HepG2 (cell line): ENCODE results near the gene FAM229A. TPM values are rescaled to one million over a fixed set of nuclear protein-coding genes. Genes with fewer than 3 reads are reported as not detected.

Experiments
- BCL6 ChIP-seq: IDR thresholded peaks from 2 replicates; pipeline ENCODE4 v1.6.1; 2016; ENCODE audit warnings: missing genetic modification reagents, missing compliant biosample characterization
- CENPX ChIP-seq: sonication (generic); formaldehyde crosslinking; IDR thresholded peaks from 2 replicates; pipeline ENCODE4 v1.9.0; 2021; ENCODE audit warnings: mild to moderate bottlenecking, missing genetic modification reagents, moderate library complexity
- EP300 ChIP-seq, 3 experiments: sonication (generic) in 1 of 3; formaldehyde crosslinking in 1 of 3; IDR thresholded peaks; 2 replicates each; pipeline versions ENCODE4 v1.5.1 to v1.6.1; 2011 to 2020; ENCODE audit warnings: low read depth in 2 of 3, low read length in 2 of 3, borderline replicate concordance in 1 of 3, improper control_type of control experiment in 1 of 3, mild to moderate bottlenecking in 1 of 3, missing genetic modification reagents in 1 of 3, moderate library complexity in 1 of 3
- FOXJ3 ChIP-seq: sonication (generic); formaldehyde crosslinking; IDR thresholded peaks from 2 replicates; pipeline ENCODE4 v1.4.0; 2020; ENCODE audit warnings: missing genetic modification reagents, mild to moderate bottlenecking, borderline replicate concordance
- FOXK1 ChIP-seq: sonication (generic); formaldehyde crosslinking; IDR thresholded peaks from 2 replicates; pipeline ENCODE4 v1.4.0; 2020; ENCODE audit warnings: low read depth, missing genetic modification reagents, borderline replicate concordance
- GPN1 ChIP-seq: sonication (generic); formaldehyde crosslinking; IDR thresholded peaks from 2 replicates; pipeline ENCODE4 v1.5.1; 2020; ENCODE audit warnings: missing genetic modification reagents, borderline replicate concordance
- HMG20B ChIP-seq: conservative IDR thresholded peaks from 2 replicates; pipeline ENCODE4 v1.6.1; 2016; ENCODE audit warnings: missing genetic modification reagents, missing compliant biosample characterization
- HNRNPH1 ChIP-seq: fragments of 200-400 bp; formaldehyde crosslinking; optimal IDR thresholded peaks from 2 replicates; pipeline ENCODE3; 2017; ENCODE audit warnings: mild to moderate bottlenecking, low read depth, low read length
- RORA ChIP-seq: sonication (generic); formaldehyde crosslinking; IDR thresholded peaks from 2 replicates; pipeline ENCODE4 v1.5.0; 2020; ENCODE audit warnings: mild to moderate bottlenecking, missing genetic modification reagents, moderate library complexity
- SNAI1 ChIP-seq: sonication (generic); formaldehyde crosslinking; IDR thresholded peaks from 2 replicates; pipeline ENCODE4 v1.5.0; 2020; ENCODE audit warnings: mild to moderate bottlenecking, missing genetic modification reagents, borderline replicate concordance
- SOX6 ChIP-seq, 2 experiments: fragments of 450-650 bp in 1 of 2; sonication (generic) in 1 of 2; formaldehyde crosslinking in 1 of 2; IDR thresholded peaks; 2 replicates each; pipeline versions ENCODE4 v1.4.0 to v1.6.1; 2017 to 2020; ENCODE audit warnings: antibody characterized with exemption in 1 of 2, mild to moderate bottlenecking in 1 of 2, missing genetic modification reagents in 1 of 2
- SRSF4 ChIP-seq: fragments of 200-400 bp; formaldehyde crosslinking; IDR thresholded peaks from one replicate; pipeline ENCODE4 v1.6.1; 2018; ENCODE audit warnings: mild to moderate bottlenecking, low read depth, low read length, moderate library complexity; ENCODE audit not compliant: poor library complexity, severe bottlenecking
- ZFY ChIP-seq: sonication (generic); formaldehyde crosslinking; IDR thresholded peaks from 2 replicates; pipeline ENCODE4 v1.4.0; 2020; ENCODE audit warnings: missing genetic modification reagents
- ZNF232 ChIP-seq: sonication (generic); formaldehyde crosslinking; IDR thresholded peaks from 2 replicates; pipeline ENCODE4 v1.4.0; 2020; ENCODE audit warnings: missing genetic modification reagents, borderline replicate concordance
- ZNF33A ChIP-seq: sonication (generic); formaldehyde crosslinking; IDR thresholded peaks from 2 replicates; pipeline ENCODE4 v1.5.1; 2020; ENCODE audit warnings: missing genetic modification reagents, mild to moderate bottlenecking, moderate library complexity, borderline replicate concordance
- ZNF562 ChIP-seq: sonication (generic); formaldehyde crosslinking; IDR thresholded peaks from 2 replicates; pipeline ENCODE4 v1.8.0; 2022; ENCODE audit warnings: missing genetic modification reagents, borderline replicate concordance
- ZNF878 ChIP-seq: sonication (generic); formaldehyde crosslinking; IDR thresholded peaks from 2 replicates; pipeline ENCODE4 v1.8.1; 2023; ENCODE audit warnings: mild to moderate bottlenecking, missing genetic modification reagents, moderate library complexity
- ZNF879 ChIP-seq: sonication (generic); formaldehyde crosslinking; IDR thresholded peaks from 2 replicates; pipeline ENCODE4 v1.8.1; 2023; ENCODE audit warnings: missing genetic modification reagents
- polyA plus RNA-seq, 8 experiments: library from polyadenylated mRNA; depleted of rRNA in 3 of 8; stranded (reverse) in 7 of 8; unstranded in 1 of 8; fragments of >200 nt; fragmentation: Illumina TruSeq in 4 of 8; extraction: Trizol in 4 of 8; gene quantifications; 2 replicates each; pipeline versions ENCODE4 v1.2.1 to v1.2.3, GENCODE V29; 2011 to 2016; ENCODE audit warnings: low read depth in 4 of 8, missing spikeins in 1 of 8, mixed read lengths in 1 of 8; ENCODE audit not compliant: insufficient read depth in 1 of 8
- total RNA-seq, 5 experiments: library from RNA; depleted of rRNA; stranded (reverse); fragments of >200 nt; fragmentation: Illumina TruSeq; extraction: Trizol; gene quantifications; 2 replicates each; pipeline ENCODE4 v1.2.3, GENCODE V29; 2016; ENCODE audit warnings: low read depth in 1 of 5
- TF ChIP-seq, protein P1 (sequence below): sonication (generic); formaldehyde crosslinking; IDR thresholded peaks from 2 replicates; pipeline ENCODE4 v1.4.0; 2020; ENCODE audit warnings: missing genetic modification reagents, borderline replicate concordance
- TF ChIP-seq, protein P2 (sequence below): sonication (generic); formaldehyde crosslinking; IDR thresholded peaks from 2 replicates; pipeline ENCODE4 v1.8.1; 2022; ENCODE audit warnings: mild to moderate bottlenecking, missing genetic modification reagents
- TF ChIP-seq, protein P3 (sequence below): sonication (generic); formaldehyde crosslinking; IDR thresholded peaks from 2 replicates; pipeline ENCODE4 v1.9.0; 2022; ENCODE audit warnings: low read depth, missing genetic modification reagents

Gene FAM229A
- total and polyA plus RNA-seq, 2 of the 13 experiments (the other 11 are each of a cell fraction or from before 2014, with no cell fraction given) = 3.2 to 17.6 TPM

DNA sequence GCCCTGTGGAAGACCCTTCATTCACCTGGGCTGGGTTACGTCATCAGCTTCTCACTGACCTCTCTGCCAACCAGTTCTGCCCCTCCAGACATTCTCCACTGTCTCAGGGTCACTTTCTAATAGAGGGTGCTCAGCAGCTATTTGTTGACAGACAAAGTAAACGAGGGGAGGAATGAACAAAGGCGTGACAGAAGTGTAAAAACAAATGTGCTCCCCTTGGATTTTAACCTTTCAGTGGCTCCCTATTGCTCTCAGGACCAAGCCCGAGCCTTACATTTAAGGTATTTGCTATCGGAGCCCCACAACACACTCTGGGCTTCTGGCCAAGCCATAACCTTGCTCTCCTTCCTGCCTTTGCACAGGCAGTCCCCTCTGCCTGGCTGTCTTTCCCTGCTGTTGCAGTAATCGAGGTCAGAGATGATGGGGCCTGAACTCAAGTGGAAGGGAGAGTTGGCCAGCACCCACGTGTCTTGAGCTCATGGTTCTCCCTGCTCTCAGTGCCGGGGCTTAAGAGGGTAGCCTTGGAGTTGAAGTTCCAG is 16.9 kb downstream of the FAM229A start (continued):
- TF ChIP-seq, protein P1, sequence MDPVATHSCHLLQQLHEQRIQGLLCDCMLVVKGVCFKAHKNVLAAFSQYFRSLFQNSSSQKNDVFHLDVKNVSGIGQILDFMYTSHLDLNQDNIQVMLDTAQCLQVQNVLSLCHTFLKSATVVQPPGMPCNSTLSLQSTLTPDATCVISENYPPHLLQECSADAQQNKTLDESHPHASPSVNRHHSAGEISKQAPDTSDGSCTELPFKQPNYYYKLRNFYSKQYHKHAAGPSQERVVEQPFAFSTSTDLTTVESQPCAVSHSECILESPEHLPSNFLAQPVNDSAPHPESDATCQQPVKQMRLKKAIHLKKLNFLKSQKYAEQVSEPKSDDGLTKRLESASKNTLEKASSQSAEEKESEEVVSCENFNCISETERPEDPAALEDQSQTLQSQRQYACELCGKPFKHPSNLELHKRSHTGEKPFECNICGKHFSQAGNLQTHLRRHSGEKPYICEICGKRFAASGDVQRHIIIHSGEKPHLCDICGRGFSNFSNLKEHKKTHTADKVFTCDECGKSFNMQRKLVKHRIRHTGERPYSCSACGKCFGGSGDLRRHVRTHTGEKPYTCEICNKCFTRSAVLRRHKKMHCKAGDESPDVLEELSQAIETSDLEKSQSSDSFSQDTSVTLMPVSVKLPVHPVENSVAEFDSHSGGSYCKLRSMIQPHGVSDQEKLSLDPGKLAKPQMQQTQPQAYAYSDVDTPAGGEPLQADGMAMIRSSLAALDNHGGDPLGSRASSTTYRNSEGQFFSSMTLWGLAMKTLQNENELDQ (CRISPR knock-in tag) = no peak
- TF ChIP-seq BCL6 (CRISPR knock-in tag) = peak; percentile 53
- TF ChIP-seq EP300 (IDR thresholded peaks at IDR 0.05; ENCODE audit: low read depth in 2 of 2, low read length in 2 of 2) = peak in 1 of 2 experiments; percentile 5; a peak in 1 of 4 replicates
- no peak for TF ChIP-seq EP300 (CRISPR knock-in tag; IDR thresholded peaks at IDR 0.05; ENCODE audit: borderline replicate concordance)
- TF ChIP-seq ZNF879 (CRISPR knock-in tag) = no peak
- TF ChIP-seq, protein P2, sequence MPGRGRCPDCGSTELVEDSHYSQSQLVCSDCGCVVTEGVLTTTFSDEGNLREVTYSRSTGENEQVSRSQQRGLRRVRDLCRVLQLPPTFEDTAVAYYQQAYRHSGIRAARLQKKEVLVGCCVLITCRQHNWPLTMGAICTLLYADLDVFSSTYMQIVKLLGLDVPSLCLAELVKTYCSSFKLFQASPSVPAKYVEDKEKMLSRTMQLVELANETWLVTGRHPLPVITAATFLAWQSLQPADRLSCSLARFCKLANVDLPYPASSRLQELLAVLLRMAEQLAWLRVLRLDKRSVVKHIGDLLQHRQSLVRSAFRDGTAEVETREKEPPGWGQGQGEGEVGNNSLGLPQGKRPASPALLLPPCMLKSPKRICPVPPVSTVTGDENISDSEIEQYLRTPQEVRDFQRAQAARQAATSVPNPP (CRISPR knock-in tag) = no peak
- TF ChIP-seq SRSF4 = no peak
- no peak for TF ChIP-seq SOX6 (IDR thresholded peaks at IDR 0.05)
- TF ChIP-seq SOX6 (CRISPR knock-in tag; IDR thresholded peaks at IDR 0.05) = peak; percentile 75; the same call in 1 of the 2 replicates
- peak; percentile 47; the same call in 1 of the 2 replicates for TF ChIP-seq FOXJ3
- no peak for TF ChIP-seq ZNF232 (CRISPR knock-in tag)
- TF ChIP-seq ZFY = peak; percentile 53; the same call in 1 of the 2 replicates
- TF ChIP-seq HNRNPH1 = no peak
- TF ChIP-seq FOXK1 (CRISPR knock-in tag) = peak; percentile 37; the same call in 1 of the 2 replicates
- TF ChIP-seq, protein P3, sequence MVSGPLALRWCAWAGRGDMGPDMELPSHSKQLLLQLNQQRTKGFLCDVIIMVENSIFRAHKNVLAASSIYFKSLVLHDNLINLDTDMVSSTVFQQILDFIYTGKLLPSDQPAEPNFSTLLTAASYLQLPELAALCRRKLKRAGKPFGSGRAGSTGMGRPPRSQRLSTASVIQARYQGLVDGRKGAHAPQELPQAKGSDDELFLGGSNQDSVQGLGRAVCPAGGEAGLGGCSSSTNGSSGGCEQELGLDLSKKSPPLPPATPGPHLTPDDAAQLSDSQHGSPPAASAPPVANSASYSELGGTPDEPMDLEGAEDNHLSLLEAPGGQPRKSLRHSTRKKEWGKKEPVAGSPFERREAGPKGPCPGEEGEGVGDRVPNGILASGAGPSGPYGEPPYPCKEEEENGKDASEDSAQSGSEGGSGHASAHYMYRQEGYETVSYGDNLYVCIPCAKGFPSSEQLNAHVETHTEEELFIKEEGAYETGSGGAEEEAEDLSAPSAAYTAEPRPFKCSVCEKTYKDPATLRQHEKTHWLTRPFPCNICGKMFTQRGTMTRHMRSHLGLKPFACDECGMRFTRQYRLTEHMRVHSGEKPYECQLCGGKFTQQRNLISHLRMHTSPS = 0 out of 2 replicates have a peak, but pooled peaks have one; percentile 32
- no peak for TF ChIP-seq RORA (CRISPR knock-in tag)
- no peak for TF ChIP-seq ZNF878 (CRISPR knock-in tag)
- no peak for TF ChIP-seq SNAI1 (CRISPR knock-in tag)
- no peak for TF ChIP-seq GPN1 (CRISPR knock-in tag)
- TF ChIP-seq CENPX = no peak
- TF ChIP-seq HMG20B = no peak
- no peak for TF ChIP-seq ZNF33A (CRISPR knock-in tag)
- TF ChIP-seq ZNF562 (CRISPR knock-in tag) = no peak
